Colonic mucosa (tissue), 4 donors: ENCODE data around the gene PMEPA1. TPM values are rescaled to one million over a fixed set of nuclear protein-coding genes. Genes with fewer than 3 reads are reported as not detected.

Experiments
- DNase-seq: peaks from one replicate; pipeline ENCODE4 v3.0.0-alpha.2; 2020
- H3K27ac ChIP-seq: fragments of 200-600 bp; one replicate; pipeline ENCODE4 v1.8.0; 2021
- H3K27me3 ChIP-seq: fragments of 200-600 bp; one replicate; pipeline ENCODE4 v1.8.0; 2021
- H3K36me3 ChIP-seq: fragments of 200-600 bp; one replicate; pipeline ENCODE4 v1.8.0; 2021
- H3K4me1 ChIP-seq: fragments of 200-600 bp; one replicate; pipeline ENCODE4 v1.8.0; 2021; ENCODE audit warnings: mild to moderate bottlenecking
- H3K4me3 ChIP-seq: fragments of 200-600 bp; one replicate; pipeline ENCODE4 v1.8.0; 2021
- H3K9ac ChIP-seq, 2 donors: one replicate each; pipeline ENCODE4 v1.7.0; 2013; ENCODE audit warnings: control low read depth in 2 of 2, low read depth in 2 of 2, low read length in 2 of 2
- H3K9me3 ChIP-seq: fragments of 200-600 bp; one replicate; pipeline ENCODE4 v1.8.0; 2021
- CTCF ChIP-seq: fragments of 200-600 bp; IDR thresholded peaks from one replicate; pipeline ENCODE4 v1.8.0; 2022; ENCODE audit warnings: antibody characterized with exemption, mild to moderate bottlenecking
- intact Hi-C: fragments of 100-400 bp; cut with DNase I; formaldehyde crosslinking; loops from one replicate; pipeline ENCODE4 v1.14.1; 2022
- total RNA-seq, 2 donors: library from RNA; stranded (reverse); fragmentation: NEBNext Ultra II Directional in 1 of 2; extraction: Animal tissue kit (Norgen Biotek cat#: 25700) in 1 of 2; gene quantifications; one replicate each; pipeline ENCODE4 v1.2.1, GENCODE V29; 2021
- donor health status: healthy.
- donor health status: DM: no; HTN: no; CAD: no.
- donor health status: DM: no; HTN: no; CAD: no.

PMEPA1 gene
- total RNA-seq, 2 donors from 2014 or later: 13.0 to 26.1 TPM

- H3K9ac ChIP-seq: peak overlapping the region; percentile 38 to 60
- H3K4me3 ChIP-seq: peak overlapping the region; percentile 30
- intact Hi-C loops: no loop called here
- H3K4me1 ChIP-seq: peaks cover 3% of the 10 kb centered on the region
- H3K36me3 ChIP-seq: no peaks in the 10 kb centered on the region
- no peaks in the 10 kb centered on the region for H3K9me3 ChIP-seq
- TF ChIP-seq CTCF: no peak
- H3K27ac ChIP-seq: no peak overlapping the region
- H3K27me3 ChIP-seq: no peaks in the 10 kb centered on the region
- DNase-seq: peak; percentile 97
Measured at GRCh38 chr20:57718490-57719009, 8.7 kb upstream of the PMEPA1 start.

GRCh38 chr20:57717797-57718196 is 8.0 kb upstream of the PMEPA1 start:
- intact Hi-C loops: no loop called here
- DNase-seq: no peak
- Histone ChIP-seq H3K36me3 (no peaks in the 10 kb centered on the region), H3K9ac (no peak overlapping the region), H3K4me3 (no peak overlapping the region), H3K27me3 (no peaks in the 10 kb centered on the region), H3K9me3 (no peaks in the 10 kb centered on the region), H3K27ac (no peak overlapping the region), H3K4me1 (peaks cover 3% of the 10 kb centered on the region)
- no peak for TF ChIP-seq CTCF

- DNase-seq: no peak
- H3K36me3 ChIP-seq: no peaks in the 10 kb centered on the region
- intact Hi-C loops: no loop called here
- no peak overlapping the region for H3K9ac ChIP-seq
- TF ChIP-seq CTCF: no peak
- H3K4me1 ChIP-seq: peaks cover 3% of the 10 kb centered on the region
- H3K27me3 ChIP-seq: no peaks in the 10 kb centered on the region
- H3K27ac ChIP-seq: no peak overlapping the region
- H3K9me3 ChIP-seq: no peaks in the 10 kb centered on the region
- no peak overlapping the region for H3K4me3 ChIP-seq
Measured at GRCh38 chr20:57716901-57717300, 7.1 kb upstream of the PMEPA1 start.

- DNase-seq: no peak
- H3K27me3 ChIP-seq: no peaks in the 10 kb centered on the region
- intact Hi-C loops: no loop called here
- TF ChIP-seq CTCF: no peak
- H3K9me3 ChIP-seq: no peaks in the 10 kb centered on the region
- no peak overlapping the region for H3K4me3 ChIP-seq
- no peak overlapping the region for H3K9ac ChIP-seq
- H3K36me3 ChIP-seq: no peaks in the 10 kb centered on the region
- peaks cover 3% of the 10 kb centered on the region for H3K4me1 ChIP-seq
- no peak overlapping the region for H3K27ac ChIP-seq
Measured at GRCh38 chr20:57716202-57716601, 6.4 kb upstream of the PMEPA1 start.

GRCh38 chr20:57715268-57715904 is 5.6 kb upstream of the PMEPA1 start:
- Histone ChIP-seq H3K4me1 (peaks cover 8% of the 10 kb centered on the region), H3K27ac (no peak overlapping the region), H3K4me3 (no peak overlapping the region), H3K27me3 (no peaks in the 10 kb centered on the region), H3K9me3 (no peaks in the 10 kb centered on the region), H3K36me3 (no peaks in the 10 kb centered on the region), H3K9ac (no peak overlapping the region)
- TF ChIP-seq CTCF: no peak
- DNase-seq: no peak
- intact Hi-C loops: no loop called here
